ENCODE measurements around the gene RPUSD1. TPM values are rescaled to one million over a fixed set of nuclear protein-coding genes. Genes with fewer than 3 reads are reported as not detected.
A peak's percentile ranks its signal among the peaks of the same experiment; 100 is the strongest.
"Not testable (repeated sequence)": the region's sequence is repeated elsewhere in the genome, so short reads cannot be mapped to it uniquely, and the experiment has no call there.

RPUSD1 gene
- total RNA-seq, 1 donor from 2014 or later, result 22.3 TPM

GRCh38 chr16:766008-766819 lies 22.0 kb downstream of the RPUSD1 start:
- no peak for DNase-seq (ENCODE audit: low read depth)

- no peak for DNase-seq (ENCODE audit: low read depth)
These were observed 22.7 kb downstream of the RPUSD1 start for GRCh38 chr16:765488-765865.

- no peak for DNase-seq (ENCODE audit: low read depth)
These were observed 23.2 kb downstream of the RPUSD1 start for GRCh38 chr16:764848-765487.

- no peak for DNase-seq (ENCODE audit: low read depth)
These were observed 23.9 kb downstream of the RPUSD1 start for GRCh38 chr16:764184-764750.

GRCh38 chr16:763369-764183 lies 24.6 kb downstream of the RPUSD1 start:
- no peak for DNase-seq (ENCODE audit: low read depth)

GRCh38 chr16:762595-763268 lies 25.4 kb downstream of the RPUSD1 start:
- DNase-seq (ENCODE audit: low read depth), result no peak

- DNase-seq (ENCODE audit: low read depth), result no peak
These were observed 26.3 kb downstream of the RPUSD1 start for GRCh38 chr16:761625-762513.

- DNase-seq (ENCODE audit: low read depth), result peak; percentile 33
These were observed 27.4 kb downstream of the RPUSD1 start, which contains the start of gene MSLN for GRCh38 chr16:760545-761343. Gene MSLN, plus strand, starts transcription at chr16:760734. Its CDS starts 1,947 bp downstream, at chr16:762681.

- DNase-seq (ENCODE audit: low read depth), result no peak
These were observed 28.1 kb downstream of the RPUSD1 start for GRCh38 chr16:760065-760464.

- DNase-seq (ENCODE audit: low read depth), result no peak
These were observed 28.9 kb downstream of the RPUSD1 start for GRCh38 chr16:759110-759910.

GRCh38 chr16:756428-756827 lies 31.8 kb downstream of the RPUSD1 start:
- no peak for DNase-seq (ENCODE audit: low read depth)

GRCh38 chr16:754656-755055 lies 33.5 kb downstream of the RPUSD1 start:
- DNase-seq (ENCODE audit: low read depth), result no peak

GRCh38 chr16:754121-754607 lies 34.0 kb downstream of the RPUSD1 start:
- not testable (repeated sequence) for DNase-seq (ENCODE audit: low read depth)

GRCh38 chr16:752007-752312 lies 36.2 kb downstream of the RPUSD1 start:
- no peak for DNase-seq (ENCODE audit: low read depth)

- no peak for DNase-seq (ENCODE audit: low read depth)
These were observed 36.8 kb downstream of the RPUSD1 start for GRCh38 chr16:751152-752006.

- peak; percentile 20 for DNase-seq (ENCODE audit: low read depth)
These were observed 37.7 kb downstream of the RPUSD1 start for GRCh38 chr16:750485-750884.

- peak; percentile 57 for DNase-seq (ENCODE audit: low read depth)
These were observed 39.2 kb downstream of the RPUSD1 start for GRCh38 chr16:749010-749409.
